NT2/D1 (cell line): ENCODE results near the gene INTS7.

Experiments
- DNase-seq: peaks from one replicate; pipeline ENCODE4 v3.0.0-alpha.2; 2011; ENCODE audit warnings: low read depth, low spot score
- H3K27me3 ChIP-seq: 2 replicates; pipeline ENCODE4 v1.6.0; 2011; ENCODE audit warnings: mild to moderate bottlenecking; ENCODE audit not compliant: insufficient read length, insufficient read depth
- H3K36me3 ChIP-seq: 2 replicates; pipeline ENCODE4 v1.6.1; 2011; ENCODE audit warnings: mild to moderate bottlenecking, low read length, mixed read lengths; ENCODE audit not compliant: insufficient read depth, insufficient read length
- H3K4me1 ChIP-seq: 2 replicates; pipeline ENCODE4 v1.5.1; 2011; ENCODE audit not compliant: insufficient read depth, insufficient read length
- H3K4me3 ChIP-seq: 2 replicates; pipeline ENCODE4 v1.5.1; 2011; ENCODE audit warnings: low read depth; ENCODE audit not compliant: insufficient read length
- H3K9ac ChIP-seq: 2 replicates; pipeline ENCODE4 v1.6.0; 2011; ENCODE audit warnings: low read depth; ENCODE audit not compliant: insufficient read length
- H3K9me3 ChIP-seq: 2 replicates; pipeline ENCODE4 v1.5.1; 2011; ENCODE audit warnings: mild to moderate bottlenecking, low read length; ENCODE audit not compliant: insufficient read depth
- SUZ12 ChIP-seq: IDR thresholded peaks from 2 replicates; pipeline ENCODE4 v1.6.1; 2011; ENCODE audit not compliant: insufficient read length, insufficient read depth; ENCODE audit errors: extremely low read depth
- YY1 ChIP-seq: IDR thresholded peaks from 2 replicates; pipeline ENCODE4 v1.6.1; 2011; ENCODE audit not compliant: insufficient read length, insufficient read depth
- ZNF274 ChIP-seq: IDR thresholded peaks from 2 replicates; pipeline ENCODE4 v1.6.1; 2011; ENCODE audit warnings: mild to moderate bottlenecking, low read depth, low read length

INTS7 gene, protein sequence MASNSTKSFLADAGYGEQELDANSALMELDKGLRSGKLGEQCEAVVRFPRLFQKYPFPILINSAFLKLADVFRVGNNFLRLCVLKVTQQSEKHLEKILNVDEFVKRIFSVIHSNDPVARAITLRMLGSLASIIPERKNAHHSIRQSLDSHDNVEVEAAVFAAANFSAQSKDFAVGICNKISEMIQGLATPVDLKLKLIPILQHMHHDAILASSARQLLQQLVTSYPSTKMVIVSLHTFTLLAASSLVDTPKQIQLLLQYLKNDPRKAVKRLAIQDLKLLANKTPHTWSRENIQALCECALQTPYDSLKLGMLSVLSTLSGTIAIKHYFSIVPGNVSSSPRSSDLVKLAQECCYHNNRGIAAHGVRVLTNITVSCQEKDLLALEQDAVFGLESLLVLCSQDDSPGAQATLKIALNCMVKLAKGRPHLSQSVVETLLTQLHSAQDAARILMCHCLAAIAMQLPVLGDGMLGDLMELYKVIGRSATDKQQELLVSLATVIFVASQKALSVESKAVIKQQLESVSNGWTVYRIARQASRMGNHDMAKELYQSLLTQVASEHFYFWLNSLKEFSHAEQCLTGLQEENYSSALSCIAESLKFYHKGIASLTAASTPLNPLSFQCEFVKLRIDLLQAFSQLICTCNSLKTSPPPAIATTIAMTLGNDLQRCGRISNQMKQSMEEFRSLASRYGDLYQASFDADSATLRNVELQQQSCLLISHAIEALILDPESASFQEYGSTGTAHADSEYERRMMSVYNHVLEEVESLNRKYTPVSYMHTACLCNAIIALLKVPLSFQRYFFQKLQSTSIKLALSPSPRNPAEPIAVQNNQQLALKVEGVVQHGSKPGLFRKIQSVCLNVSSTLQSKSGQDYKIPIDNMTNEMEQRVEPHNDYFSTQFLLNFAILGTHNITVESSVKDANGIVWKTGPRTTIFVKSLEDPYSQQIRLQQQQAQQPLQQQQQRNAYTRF

DNA sequence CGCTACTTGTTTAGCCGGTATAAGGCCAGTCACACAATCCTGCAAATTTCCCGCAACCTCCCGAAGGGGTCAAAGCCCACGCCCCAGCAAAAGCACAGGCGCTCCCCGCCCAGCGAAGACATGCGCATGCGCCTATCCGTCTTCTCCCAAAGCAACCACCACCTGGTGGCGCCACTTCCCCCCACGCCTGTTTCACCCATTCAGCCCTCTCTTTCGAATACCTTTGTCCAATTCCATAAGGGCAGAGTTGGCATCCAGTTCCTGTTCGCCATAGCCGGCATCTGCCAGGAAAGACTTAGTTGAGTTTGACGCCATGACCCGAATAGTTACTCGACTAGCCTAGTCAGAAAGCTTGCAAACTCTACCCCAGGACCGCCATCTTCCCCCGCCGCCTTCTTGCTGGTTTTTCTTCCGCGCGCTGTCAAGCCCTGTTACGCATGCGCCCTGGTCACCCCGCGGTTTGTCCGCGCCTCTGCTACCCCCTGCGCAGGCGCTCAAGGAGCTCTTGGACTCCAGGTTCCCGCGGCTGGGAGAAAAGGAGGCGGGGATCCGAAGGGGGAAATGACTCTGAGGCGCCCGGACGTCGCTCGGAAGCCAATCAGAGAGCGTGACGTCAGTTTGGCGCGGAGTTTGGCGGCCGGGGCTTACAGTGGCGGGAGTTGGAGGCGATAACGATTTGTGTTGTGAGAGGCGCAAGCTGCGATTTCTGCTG is at the start of gene INTS7, which contains the start of gene DTL:
TSS of gene INTS7 (minus strand) at position 435 of the 712 bp plus-strand sequence. CDS start at position 315, 120 bp downstream.
TSS of gene DTL (plus strand) at position 626 of the 712 bp plus-strand sequence. CDS start 143 bp downstream, outside the sequence.
- TF ChIP-seq SUZ12 (no peak), YY1 (peak; percentile 53), ZNF274 (no peak)
- Histone ChIP-seq H3K4me1 (no peaks in the 10 kb centered on the region), H3K9ac (peak within 1 kb of the TSS; percentile 96)

DNA sequence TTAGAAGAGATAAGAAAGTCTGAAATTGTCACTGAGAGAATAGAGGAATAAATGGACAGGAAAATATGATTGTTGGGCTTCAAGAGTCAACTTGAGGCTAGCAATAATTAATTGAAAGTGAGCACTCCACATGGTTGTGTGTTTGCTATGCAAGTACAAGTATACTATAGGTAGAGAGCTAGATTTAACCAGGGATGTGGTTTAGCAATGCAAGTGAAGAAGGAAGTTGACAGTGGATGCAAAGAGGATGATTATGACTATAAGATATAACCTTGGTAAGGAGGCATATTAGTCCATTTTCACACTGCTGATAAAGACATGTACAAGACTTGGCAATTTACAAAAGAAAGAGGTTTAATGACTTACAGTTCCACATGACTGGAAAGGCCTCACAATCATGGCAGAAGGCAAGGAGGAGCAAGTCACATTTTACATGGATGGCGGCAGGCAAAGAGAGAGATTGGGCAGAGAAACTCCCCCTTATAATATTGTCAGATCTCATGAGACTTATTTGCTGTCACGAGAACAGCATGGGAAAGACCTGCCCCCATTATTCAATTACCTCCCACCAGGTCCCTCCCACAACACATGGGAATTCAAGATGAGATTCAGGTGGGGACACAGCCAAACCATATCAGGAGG is 47.5 kb upstream of the INTS7 start:
- Histone ChIP-seq H3K9ac (no peak overlapping the region), H3K9me3 (no peaks in the 10 kb centered on the region), H3K4me1 (no peaks in the 10 kb centered on the region), H3K36me3 (peaks cover 81% of the 10 kb centered on the region), H3K4me3 (no peak overlapping the region), H3K27me3 (no peaks in the 10 kb centered on the region)
- DNase-seq: no peak
- TF ChIP-seq YY1: no peak
- TF ChIP-seq ZNF274: no peak
- TF ChIP-seq SUZ12: no peak

More for the DNA sequence above, at the start of gene INTS7, which contains the start of gene DTL:
- Histone ChIP-seq H3K27me3 (no peaks in the 10 kb centered on the region), H3K9me3 (no peaks in the 10 kb centered on the region), H3K36me3 (peaks cover 49% of the 10 kb centered on the region), H3K4me3 (peak within 1 kb of the TSS; percentile 94)
- peak; percentile 100 for DNase-seq

DNA sequence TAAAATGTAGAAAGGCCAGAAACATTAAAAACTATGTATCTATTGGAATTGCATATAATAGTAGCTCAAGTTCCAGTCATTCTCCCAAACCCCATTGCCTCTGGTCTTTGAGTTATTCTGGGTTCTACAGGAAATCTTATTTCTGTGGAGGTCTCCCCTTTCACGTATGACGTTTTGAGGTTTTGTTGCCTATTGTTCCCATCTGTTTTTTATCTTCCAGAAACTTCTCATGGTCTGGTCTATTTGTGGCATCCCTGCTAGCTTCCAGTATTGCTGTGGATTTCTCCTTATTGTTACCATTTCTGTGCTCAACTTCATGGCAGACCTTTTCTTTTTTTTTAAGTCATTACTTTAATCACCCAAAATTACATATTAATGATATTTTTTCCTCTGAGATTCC is 43.5 kb upstream of the INTS7 start:
- H3K9me3 ChIP-seq: no peaks in the 10 kb centered on the region
- H3K27me3 ChIP-seq: no peaks in the 10 kb centered on the region
- H3K9ac ChIP-seq: no peak overlapping the region
- H3K4me3 ChIP-seq: no peak overlapping the region
- no peaks in the 10 kb centered on the region for H3K4me1 ChIP-seq
- TF ChIP-seq YY1 (no peak), ZNF274 (no peak), SUZ12 (no peak)
- H3K36me3 ChIP-seq: peaks cover 77% of the 10 kb centered on the region
- DNase-seq: no peak

DNA sequence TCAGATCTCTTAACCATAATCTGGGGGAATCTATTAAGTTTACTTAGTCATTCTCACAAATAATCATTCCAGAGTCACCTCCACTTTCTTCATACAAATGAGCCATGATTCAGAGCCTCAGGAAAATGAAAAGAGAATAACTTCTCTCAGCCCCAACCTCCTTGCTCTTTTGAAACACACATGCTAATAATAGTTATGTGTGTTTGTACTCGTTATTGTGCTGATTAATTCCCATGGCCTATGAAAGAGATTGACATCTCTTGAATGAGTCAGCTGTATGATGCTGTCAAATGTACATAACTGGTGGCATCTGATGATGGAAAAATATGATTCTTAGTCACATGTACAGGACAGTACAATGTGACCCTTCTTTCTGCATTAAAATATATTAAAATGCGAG is 41.7 kb upstream of the INTS7 start:
- Histone ChIP-seq H3K27me3 (no peaks in the 10 kb centered on the region), H3K36me3 (peaks cover 79% of the 10 kb centered on the region), H3K9ac (no peak overlapping the region), H3K4me1 (no peaks in the 10 kb centered on the region), H3K9me3 (no peaks in the 10 kb centered on the region), H3K4me3 (no peak overlapping the region)
- no peak for DNase-seq
- no peak for TF ChIP-seq YY1
- no peak for TF ChIP-seq SUZ12
- no peak for TF ChIP-seq ZNF274

DNA sequence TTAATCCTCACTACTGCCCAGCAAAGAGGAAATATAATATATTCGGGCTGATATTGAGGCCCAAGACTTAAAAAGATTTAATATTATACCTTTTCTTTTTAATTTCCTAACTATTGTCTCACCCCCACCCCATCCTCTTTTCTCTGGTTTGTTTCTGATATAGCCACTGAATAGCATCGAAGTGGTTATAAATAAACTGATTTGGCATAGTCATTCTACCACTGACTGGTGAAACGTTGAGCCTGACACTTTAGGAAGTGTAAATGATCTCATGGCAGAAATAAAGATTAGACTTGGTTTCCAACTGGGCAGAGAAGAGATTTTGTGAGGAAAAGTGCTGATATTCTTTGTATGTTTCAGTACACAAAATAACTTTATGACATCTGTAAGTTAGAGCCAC is 39.5 kb upstream of the INTS7 start:
- Histone ChIP-seq H3K9ac (no peak overlapping the region), H3K9me3 (no peaks in the 10 kb centered on the region), H3K4me3 (no peak overlapping the region), H3K36me3 (peaks cover 76% of the 10 kb centered on the region), H3K4me1 (no peaks in the 10 kb centered on the region), H3K27me3 (no peaks in the 10 kb centered on the region)
- DNase-seq: no peak
- TF ChIP-seq ZNF274 (no peak), SUZ12 (no peak), YY1 (no peak)

DNA sequence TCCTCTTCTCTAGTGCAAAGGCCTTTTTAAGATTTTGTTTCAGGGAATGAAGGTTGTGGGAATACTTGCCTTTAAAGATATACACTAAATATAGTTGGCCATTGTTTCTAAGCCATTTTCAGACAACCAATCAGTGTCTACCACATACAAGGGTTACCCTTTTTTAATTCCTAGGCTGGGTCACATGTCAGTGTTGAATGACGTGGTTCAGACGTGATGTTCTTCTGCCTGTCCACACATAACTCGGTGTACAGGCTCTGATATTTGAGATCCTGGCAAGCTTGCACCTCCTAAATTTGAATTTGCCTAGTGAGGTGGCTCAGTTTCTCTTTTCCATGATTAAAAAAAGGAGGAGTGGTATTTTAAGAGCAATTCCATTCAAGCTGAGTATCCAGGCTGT is 39.0 kb upstream of the INTS7 start:
- Histone ChIP-seq H3K4me3 (no peak overlapping the region), H3K9ac (no peak overlapping the region), H3K36me3 (peaks cover 74% of the 10 kb centered on the region)

More for the DNA sequence above, 39.0 kb upstream of the INTS7 start:
- H3K4me1 ChIP-seq: no peaks in the 10 kb centered on the region
- H3K27me3 ChIP-seq: no peaks in the 10 kb centered on the region
- DNase-seq: no peak
- TF ChIP-seq YY1 (no peak), SUZ12 (no peak), ZNF274 (no peak)
- H3K9me3 ChIP-seq: no peaks in the 10 kb centered on the region
